ENCODE results near the gene EPB41L4A.

DNA sequence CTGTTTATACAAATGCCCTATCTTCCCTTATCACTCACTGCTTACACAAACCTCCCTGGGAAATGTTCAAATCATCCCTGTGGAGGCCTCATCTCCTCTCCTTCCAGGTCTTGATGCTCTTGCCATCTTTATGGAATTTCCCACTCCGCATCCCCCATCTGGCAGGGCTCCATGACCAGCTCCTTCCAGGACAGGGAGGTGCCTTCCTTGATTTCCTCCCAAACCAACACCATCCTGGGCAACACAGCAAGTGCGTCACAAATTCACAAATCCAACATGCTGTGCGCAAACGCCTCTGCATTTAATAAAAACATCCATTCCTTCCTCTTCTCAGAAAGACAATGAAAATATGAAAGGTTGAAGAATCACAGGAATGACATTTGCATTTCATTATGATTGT lies 51.7 kb downstream of the EPB41L4A start:
- TF ChIP-seq CTCF (IDR thresholded peaks at IDR 0.05) (peak in 1 of 12 donors; percentile 0), POLR2A (IDR thresholded peaks at IDR 0.05) (no peak)
